ENCODE data around the gene OSGIN1. TPM values are rescaled to one million over a fixed set of nuclear protein-coding genes. Genes with fewer than 3 reads are reported as not detected.

Gene OSGIN1
- total and polyA plus RNA-seq, 8 donors = 2.6 to 28.6 (median 10.2) TPM

DNA sequence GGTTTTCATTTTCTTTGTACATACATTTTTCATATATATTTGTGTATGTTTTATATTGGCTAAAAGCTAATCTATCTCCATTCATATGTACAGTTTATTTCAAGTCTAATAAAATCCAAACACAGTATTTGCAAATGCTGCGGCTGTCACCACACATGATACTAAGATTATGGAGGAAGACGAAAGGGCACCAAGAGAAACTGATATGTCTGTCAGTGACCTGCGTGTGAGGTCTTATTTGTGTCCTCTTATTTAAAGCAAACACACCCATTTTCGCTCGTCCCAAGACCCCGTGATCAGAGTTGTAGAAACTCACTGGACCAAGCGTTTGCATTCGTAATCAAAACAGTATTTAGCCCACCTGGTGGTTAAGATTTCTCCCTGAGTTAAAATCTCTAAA, 45.9 kb upstream of the OSGIN1 start:
- Histone ChIP-seq H3K4me1 (peaks cover 0 to 39% (median 10%) of the 10 kb centered on the region in 4 donors), H3K27me3 (no peaks in the 10 kb centered on the region), H3K27ac (no peak overlapping the region), H3K9me3 (no peaks in the 10 kb centered on the region), H3K4me3 (no peak overlapping the region), H3K36me3 (peaks cover 29 to 70% (median 54%) of the 10 kb centered on the region in 4 donors)
- intact Hi-C loops (cut with DNase I; ENCODE audit: low total_unique reads) = no loop called here
- 90 to 93% (median 91%) methylated on average over 8 of the region's 8 CpGs for WGBS, 5 donors
- TF ChIP-seq POLR2A (IDR thresholded peaks at IDR 0.05) = no peak
- TF ChIP-seq, protein P1, sequence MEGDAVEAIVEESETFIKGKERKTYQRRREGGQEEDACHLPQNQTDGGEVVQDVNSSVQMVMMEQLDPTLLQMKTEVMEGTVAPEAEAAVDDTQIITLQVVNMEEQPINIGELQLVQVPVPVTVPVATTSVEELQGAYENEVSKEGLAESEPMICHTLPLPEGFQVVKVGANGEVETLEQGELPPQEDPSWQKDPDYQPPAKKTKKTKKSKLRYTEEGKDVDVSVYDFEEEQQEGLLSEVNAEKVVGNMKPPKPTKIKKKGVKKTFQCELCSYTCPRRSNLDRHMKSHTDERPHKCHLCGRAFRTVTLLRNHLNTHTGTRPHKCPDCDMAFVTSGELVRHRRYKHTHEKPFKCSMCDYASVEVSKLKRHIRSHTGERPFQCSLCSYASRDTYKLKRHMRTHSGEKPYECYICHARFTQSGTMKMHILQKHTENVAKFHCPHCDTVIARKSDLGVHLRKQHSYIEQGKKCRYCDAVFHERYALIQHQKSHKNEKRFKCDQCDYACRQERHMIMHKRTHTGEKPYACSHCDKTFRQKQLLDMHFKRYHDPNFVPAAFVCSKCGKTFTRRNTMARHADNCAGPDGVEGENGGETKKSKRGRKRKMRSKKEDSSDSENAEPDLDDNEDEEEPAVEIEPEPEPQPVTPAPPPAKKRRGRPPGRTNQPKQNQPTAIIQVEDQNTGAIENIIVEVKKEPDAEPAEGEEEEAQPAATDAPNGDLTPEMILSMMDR (IDR thresholded peaks at IDR 0.05) = no peak
- no peak for TF ChIP-seq EP300 (IDR thresholded peaks at IDR 0.05)
- no peak for DNase-seq

DNA sequence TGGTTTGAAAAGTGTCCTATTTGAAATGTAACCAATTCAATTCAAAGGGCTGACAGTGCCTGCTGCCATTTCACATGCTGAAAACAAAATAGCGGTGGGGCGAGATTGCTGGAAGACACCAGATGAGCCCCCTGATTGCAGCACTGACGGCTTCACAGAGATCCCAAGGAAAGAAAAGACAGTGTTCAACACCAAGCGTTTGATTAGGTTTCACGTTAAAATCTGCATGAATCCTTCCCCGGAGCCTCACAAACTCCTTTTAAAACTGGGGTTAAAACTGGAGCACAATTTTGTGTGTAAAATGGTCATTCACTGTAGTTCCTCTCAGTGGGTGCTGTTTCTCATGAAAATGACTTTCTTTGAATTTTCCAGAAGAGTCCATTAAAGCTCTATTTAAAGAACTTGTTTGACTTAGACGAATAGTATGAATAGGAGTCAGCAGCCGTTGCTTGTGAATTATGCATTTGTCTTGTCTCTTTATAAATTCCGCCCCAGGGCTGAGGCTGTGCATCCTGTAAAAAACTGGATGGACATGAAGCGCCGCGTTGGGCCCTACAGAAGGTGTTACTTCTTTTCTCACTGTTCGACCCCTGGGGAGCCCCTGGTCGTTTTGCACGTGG, 45.3 kb upstream of the OSGIN1 start:
- intact Hi-C loops (cut with DNase I; ENCODE audit: low total_unique reads) = no loop called here
- WGBS, 5 donors = 88 to 93% (median 91%) methylated on average over 15 of the region's 15 CpGs
- TF ChIP-seq, protein P1 (IDR thresholded peaks at IDR 0.05) = no peak
- no peak for TF ChIP-seq POLR2AphosphoS5 (IDR thresholded peaks at IDR 0.05)
- no peak for TF ChIP-seq POLR2A (IDR thresholded peaks at IDR 0.05)
- no peak for TF ChIP-seq EP300 (IDR thresholded peaks at IDR 0.05)
- H3K27ac ChIP-seq = no peak overlapping the region
- H3K9me3 ChIP-seq = no peaks in the 10 kb centered on the region
- peaks cover 0 to 33% (median 10%) of the 10 kb centered on the region in 4 donors for H3K4me1 ChIP-seq
- peaks cover 35 to 77% (median 60%) of the 10 kb centered on the region in 4 donors for H3K36me3 ChIP-seq
- H3K27me3 ChIP-seq = no peaks in the 10 kb centered on the region
- no peak for DNase-seq
- no peak overlapping the region for H3K4me3 ChIP-seq

DNA sequence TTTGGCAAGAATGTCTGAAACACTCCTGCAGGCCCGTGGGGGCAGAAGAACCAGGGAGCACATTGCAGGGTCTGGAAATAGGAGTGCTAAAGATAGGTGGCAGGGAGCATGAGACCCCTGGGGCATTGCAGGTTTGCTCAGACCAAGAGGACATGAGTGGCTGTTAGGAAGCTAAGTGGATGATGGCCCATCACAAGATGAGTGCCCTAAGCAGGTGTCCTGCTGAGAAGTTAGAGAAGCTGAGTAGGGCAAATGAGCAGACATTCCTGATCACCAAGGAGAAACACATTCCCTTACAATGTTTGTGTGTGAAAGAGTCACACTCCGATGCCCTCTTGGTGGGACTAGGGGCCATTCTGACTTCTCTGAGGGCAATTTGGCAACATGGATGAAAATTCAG, 44.2 kb upstream of the OSGIN1 start:
- TF ChIP-seq EP300 (IDR thresholded peaks at IDR 0.05) (no peak), POLR2A (IDR thresholded peaks at IDR 0.05) (no peak), POLR2AphosphoS5 (IDR thresholded peaks at IDR 0.05) (no peak)
- TF ChIP-seq, protein P1 (IDR thresholded peaks at IDR 0.05) = no peak
- Histone ChIP-seq H3K27me3 (no peaks in the 10 kb centered on the region), H3K36me3 (peaks cover 40 to 87% (median 71%) of the 10 kb centered on the region in 4 donors), H3K9me3 (no peaks in the 10 kb centered on the region), H3K4me1 (peaks cover 0 to 22% (median 6%) of the 10 kb centered on the region in 4 donors), H3K4me3 (no peak overlapping the region), H3K27ac (no peak overlapping the region)
- no peak for DNase-seq
- 86 to 92% (median 88%) methylated on average over 2 of the region's 2 CpGs for WGBS, 5 donors
- intact Hi-C loops (cut with DNase I; ENCODE audit: low total_unique reads) = no loop called here

- WGBS, 5 donors = 90 to 95% (median 90%) methylated on average over 10 of the region's 10 CpGs
- H3K27ac ChIP-seq = no peak overlapping the region
- peaks cover 64 to 99% (median 95%) of the 10 kb centered on the region in 4 donors for H3K36me3 ChIP-seq
- no peaks in the 10 kb centered on the region for H3K27me3 ChIP-seq
- DNase-seq = no peak
- TF ChIP-seq POLR2AphosphoS5 (IDR thresholded peaks at IDR 0.05) (no peak), POLR2A (IDR thresholded peaks at IDR 0.05) (no peak), EP300 (IDR thresholded peaks at IDR 0.05) (no peak)
- TF ChIP-seq, protein P1 (IDR thresholded peaks at IDR 0.05) = no peak
- H3K9me3 ChIP-seq = no peaks in the 10 kb centered on the region
- peaks cover 0 to 6% (median 2%) of the 10 kb centered on the region in 4 donors for H3K4me1 ChIP-seq
- intact Hi-C loops (cut with DNase I; ENCODE audit: low total_unique reads) = no loop called here
- no peak overlapping the region for H3K4me3 ChIP-seq
Measured at GRCh38 chr16:83911290-83911689, 41.8 kb upstream of the OSGIN1 start.

Measured in stomach (tissue), 9 donors.